Activated CD4-positive, alpha-beta T cell treated with anti-CD3 and anti-CD28 coated beads, Interleukin-2, amount 10 ng/mL, durations not matched to agents 7 days and 5 days (primary cell): ENCODE results near the gene RAB24. TPM values are rescaled to one million over a fixed set of nuclear protein-coding genes. Genes with fewer than 3 reads are reported as not detected.

Experiments used
- CTCF ChIA-PET: fragments of 350-600 bp; sonication (Branson Sonifier 250); formaldehyde crosslinking; loops from one replicate; lab custom pipeline; 2021; ENCODE audit warnings: antibody characterized with exemption; lab: Charles Lee
- POLR2A ChIA-PET: fragments of 350-600 bp; sonication (Branson Sonifier 250); formaldehyde crosslinking; loops from one replicate; lab custom pipeline; 2021; ENCODE audit warnings: antibody characterized with exemption; lab: Charles Lee
- DNase-seq: peaks from one replicate; pipeline ENCODE4 v3.0.0-alpha.2; 2020
- H3K27ac Mint-ChIP-seq: one replicate; pipeline ENCODE4 v1.8.0; 2021; ENCODE audit warnings: mild to moderate bottlenecking, moderate library complexity, mixed read lengths
- H3K27me3 Mint-ChIP-seq: one replicate; pipeline ENCODE4 v1.8.0; 2021; ENCODE audit warnings: mixed read lengths
- H3K36me3 Mint-ChIP-seq: one replicate; pipeline ENCODE4 v1.8.0; 2021; ENCODE audit warnings: low read depth, mixed read lengths
- H3K4me1 Mint-ChIP-seq: one replicate; pipeline ENCODE4 v1.8.0; 2021; ENCODE audit warnings: mixed read lengths
- H3K4me3 Mint-ChIP-seq: one replicate; pipeline ENCODE4 v1.8.0; 2021; ENCODE audit warnings: mild to moderate bottlenecking, moderate library complexity, mixed read lengths
- H3K9me3 Mint-ChIP-seq: one replicate; pipeline ENCODE4 v1.8.0; 2021; ENCODE audit warnings: mixed read lengths
- total RNA-seq, 2 experiments: library from RNA; stranded (reverse); gene quantifications; one replicate each; pipeline ENCODE4 v1.2.3, GENCODE V29; 2021

Gene RAB24
- total RNA-seq, 2 experiments from 2014 or later, result 28.3 to 34.4 TPM

GRCh38 chr5:177297922-177298321, 5.6 kb downstream of the RAB24 start:
- H3K36me3 Mint-ChIP-seq, result peaks cover 69% of the 10 kb centered on the region
- H3K4me1 Mint-ChIP-seq, result peaks cover 77% of the 10 kb centered on the region
- H3K27me3 Mint-ChIP-seq, result no peaks in the 10 kb centered on the region
- ChIA-PET CTCF (interaction anchor here (0.6 to 4.1 kb wide), 4 partner anchors 12 to 122 kb away, joined by 3 to 30 read pairs (median 6); no protein-coding TSS in a partner anchor), POLR2A (interaction anchor here (0.7 kb wide), 1 partner anchor 29 kb away, joined by 3 read pairs; no protein-coding TSS in a partner anchor)
- H3K4me3 Mint-ChIP-seq, result no peak overlapping the region
- no peak overlapping the region for H3K27ac Mint-ChIP-seq
- H3K9me3 Mint-ChIP-seq, result no peaks in the 10 kb centered on the region
- DNase-seq, result no peak

GRCh38 chr5:177296581-177296980, 6.9 kb downstream of the RAB24 start:
- DNase-seq, result no peak
- Mint-ChIP-seq H3K4me1 (peaks cover 68% of the 10 kb centered on the region), H3K27me3 (no peaks in the 10 kb centered on the region), H3K4me3 (peak overlapping the region; percentile 33), H3K36me3 (peaks cover 73% of the 10 kb centered on the region), H3K27ac (peak overlapping the region; percentile 76), H3K9me3 (no peaks in the 10 kb centered on the region)
- ChIA-PET POLR2A (interaction anchor here (0.7 kb wide), 1 partner anchor 11 kb away, joined by 3 read pairs; no protein-coding TSS in a partner anchor), CTCF (interaction anchor here (0.6 to 4.1 kb wide), 6 partner anchors 9 to 93 kb away, joined by 3 to 30 read pairs (median 6); no protein-coding TSS in a partner anchor)

- Mint-ChIP-seq H3K4me1 (peaks cover 62% of the 10 kb centered on the region), H3K36me3 (peaks cover 71% of the 10 kb centered on the region), H3K4me3 (no peak overlapping the region), H3K9me3 (no peaks in the 10 kb centered on the region), H3K27me3 (no peaks in the 10 kb centered on the region), H3K27ac (peak overlapping the region; percentile 76)
- no peak for DNase-seq
- ChIA-PET POLR2A (interaction anchor here (0.7 kb wide), 1 partner anchor 12 kb away, joined by 3 read pairs; no protein-coding TSS in a partner anchor), CTCF (interaction anchor here (0.6 to 4.1 kb wide), 7 partner anchors 9 to 94 kb away, joined by 3 to 30 read pairs (median 6); no protein-coding TSS in a partner anchor)
Observed at GRCh38 chr5:177295924-177296323, 7.6 kb downstream of the RAB24 start.

DNA sequence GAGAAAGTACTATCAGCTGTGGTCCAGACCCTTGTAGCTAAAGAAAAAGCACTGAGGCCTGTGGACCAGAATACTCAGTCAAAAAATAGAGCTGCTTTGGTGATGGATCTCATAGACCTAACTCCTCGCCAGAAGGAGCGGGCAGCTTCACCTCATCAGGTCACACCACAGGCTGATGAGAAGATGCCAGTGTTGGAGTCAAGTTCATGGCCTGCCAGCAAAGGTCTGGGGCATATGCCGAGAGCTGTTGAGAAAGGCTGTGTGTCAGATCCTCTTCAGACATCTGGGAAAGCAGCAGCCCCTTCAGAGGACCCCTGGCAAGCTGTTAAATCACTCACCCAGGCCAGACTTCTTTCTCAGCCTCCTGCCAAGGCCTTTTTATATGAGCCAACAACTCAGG, 8.9 kb downstream of the RAB24 start:
- peak overlapping the region; percentile 26 for H3K27ac Mint-ChIP-seq
- POLR2A ChIA-PET, result interaction anchor here (0.6 kb wide), 1 partner anchor 147 kb away, joined by 6 read pairs; no protein-coding TSS in a partner anchor
- H3K36me3 Mint-ChIP-seq, result peaks cover 68% of the 10 kb centered on the region

GRCh38 chr5:177293819-177294581, 9.5 kb downstream of the RAB24 start:
- DNase-seq, result no peak
- Mint-ChIP-seq H3K9me3 (no peaks in the 10 kb centered on the region), H3K27me3 (no peaks in the 10 kb centered on the region), H3K27ac (peak overlapping the region; percentile 26), H3K4me1 (peaks cover 46% of the 10 kb centered on the region), H3K4me3 (no peak overlapping the region), H3K36me3 (peaks cover 70% of the 10 kb centered on the region)
- POLR2A ChIA-PET, result interaction anchor here (0.6 kb wide), 1 partner anchor 146 kb away, joined by 6 read pairs; no protein-coding TSS in a partner anchor
- CTCF ChIA-PET, result interaction anchor here (1.1 to 2.4 kb wide), 4 partner anchors 10 to 181 kb away, joined by 3 to 8 read pairs (median 4); partner anchors contain the start of genes PRELID1 and RAB24

More for the DNA sequence above, 8.9 kb downstream of the RAB24 start:
- Mint-ChIP-seq H3K27me3 (no peaks in the 10 kb centered on the region), H3K4me3 (no peak overlapping the region), H3K4me1 (peaks cover 53% of the 10 kb centered on the region), H3K9me3 (no peaks in the 10 kb centered on the region)
- no peak for DNase-seq
- CTCF ChIA-PET, result interaction anchor here (1.2 to 2.4 kb wide), 4 partner anchors 9 to 181 kb away, joined by 4 to 8 read pairs (median 4); partner anchors contain the start of genes PRELID1 and RAB24

- no peak for DNase-seq
- H3K27me3 Mint-ChIP-seq, result no peaks in the 10 kb centered on the region
- H3K27ac Mint-ChIP-seq, result peak overlapping the region; percentile 50
- no peak overlapping the region for H3K4me3 Mint-ChIP-seq
- ChIA-PET POLR2A (no interaction called here), CTCF (no interaction called here)
- H3K36me3 Mint-ChIP-seq, result peaks cover 58% of the 10 kb centered on the region
- peaks cover 28% of the 10 kb centered on the region for H3K4me1 Mint-ChIP-seq
- no peaks in the 10 kb centered on the region for H3K9me3 Mint-ChIP-seq
Observed at GRCh38 chr5:177291735-177292134, 11.8 kb downstream of the RAB24 start.

GRCh38 chr5:177290816-177291596, 12.5 kb downstream of the RAB24 start:
- Mint-ChIP-seq H3K4me1 (peaks cover 25% of the 10 kb centered on the region), H3K27me3 (no peaks in the 10 kb centered on the region), H3K36me3 (peaks cover 55% of the 10 kb centered on the region), H3K27ac (no peak overlapping the region), H3K4me3 (no peak overlapping the region), H3K9me3 (no peaks in the 10 kb centered on the region)
- CTCF ChIA-PET, result interaction anchor here (0.5 to 0.6 kb wide), 2 partner anchors 165 to 1120 kb away, joined by 3 to 4 read pairs; no protein-coding TSS in a partner anchor
- DNase-seq, result no peak
- POLR2A ChIA-PET, result no interaction called here

DNA sequence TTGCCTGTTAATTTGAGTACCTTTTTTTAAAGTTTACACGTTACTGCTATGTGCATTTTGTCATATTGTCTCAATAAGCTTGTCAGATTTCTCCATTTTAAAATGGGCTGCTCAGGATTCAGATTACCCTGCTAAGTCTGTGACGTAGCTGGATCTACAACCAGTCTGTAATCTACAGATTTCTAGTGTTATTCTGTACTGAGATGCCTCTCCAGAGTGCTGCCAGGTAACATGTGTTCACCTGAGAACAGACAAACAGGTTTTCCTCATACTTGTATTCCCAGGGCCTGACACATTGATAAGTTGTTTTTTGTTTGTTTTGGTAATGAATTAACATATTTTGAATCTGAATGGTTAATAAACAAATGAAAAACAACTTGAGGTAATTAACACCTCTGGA, 15.3 kb downstream of the RAB24 start:
- H3K36me3 Mint-ChIP-seq, result peaks cover 43% of the 10 kb centered on the region
- H3K27ac Mint-ChIP-seq, result no peak overlapping the region
- DNase-seq, result no peak
- no peak overlapping the region for H3K4me3 Mint-ChIP-seq
- H3K9me3 Mint-ChIP-seq, result no peaks in the 10 kb centered on the region
- no peaks in the 10 kb centered on the region for H3K27me3 Mint-ChIP-seq
- ChIA-PET POLR2A (no interaction called here), CTCF (interaction anchor here (0.6 to 1.9 kb wide), 4 partner anchors 9 to 258 kb away, joined by 3 to 6 read pairs (median 3); no protein-coding TSS in a partner anchor)
- peaks cover 13% of the 10 kb centered on the region for H3K4me1 Mint-ChIP-seq

DNA sequence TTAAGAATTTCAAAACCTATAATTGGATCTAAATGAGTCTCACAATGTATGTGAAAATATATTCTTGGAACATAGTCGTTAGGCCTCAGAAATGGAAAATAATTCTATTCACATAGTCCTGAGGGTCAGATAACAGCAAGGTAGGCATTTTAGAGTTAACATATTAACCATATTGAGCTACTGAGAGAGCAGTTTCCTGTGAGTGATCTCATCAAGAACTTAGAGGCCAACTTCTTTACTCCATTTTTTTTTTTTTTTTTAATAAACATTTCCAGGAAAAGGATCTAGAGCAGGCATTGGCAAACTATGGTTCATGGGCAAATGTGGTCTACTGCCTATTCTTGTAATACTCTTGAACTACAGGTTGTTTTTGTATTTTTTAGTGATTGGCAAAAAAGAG, 26.6 kb downstream of the RAB24 start:
- H3K4me3 Mint-ChIP-seq, result no peak overlapping the region
- no peaks in the 10 kb centered on the region for H3K9me3 Mint-ChIP-seq
- peaks cover 60% of the 10 kb centered on the region for H3K36me3 Mint-ChIP-seq
- H3K4me1 Mint-ChIP-seq, result peaks cover 18% of the 10 kb centered on the region
- DNase-seq, result no peak
- ChIA-PET POLR2A (interaction anchor here (0.7 kb wide), 1 partner anchor 16 kb away, joined by 3 read pairs; no protein-coding TSS in a partner anchor), CTCF (interaction anchor here (0.6 kb wide), 3 partner anchors 20 to 330 kb away, joined by 3 to 5 read pairs (median 4); no protein-coding TSS in a partner anchor)
- peak overlapping the region; percentile 72 for H3K27ac Mint-ChIP-seq
- no peaks in the 10 kb centered on the region for H3K27me3 Mint-ChIP-seq

- POLR2A ChIA-PET, result no interaction called here
- Mint-ChIP-seq H3K27ac (no peak overlapping the region), H3K4me1 (peaks cover 18% of the 10 kb centered on the region), H3K36me3 (peaks cover 55% of the 10 kb centered on the region), H3K4me3 (no peak overlapping the region), H3K27me3 (no peaks in the 10 kb centered on the region), H3K9me3 (no peaks in the 10 kb centered on the region)
- DNase-seq, result no peak
- CTCF ChIA-PET, result interaction anchor here (0.7 to 0.8 kb wide), 2 partner anchors 115 to 909 kb away, joined by 3 to 5 read pairs; no protein-coding TSS in a partner anchor
Observed at GRCh38 chr5:177275883-177276282, 27.6 kb downstream of the RAB24 start.

- ChIA-PET POLR2A (no interaction called here), CTCF (interaction anchor here (0.5 to 1.4 kb wide), 5 partner anchors 8 to 1729 kb away, joined by 3 to 7 read pairs (median 3); no protein-coding TSS in a partner anchor)
- Mint-ChIP-seq H3K27me3 (no peaks in the 10 kb centered on the region), H3K36me3 (peaks cover 45% of the 10 kb centered on the region), H3K4me1 (peaks cover 1% of the 10 kb centered on the region), H3K27ac (no peak overlapping the region), H3K4me3 (no peak overlapping the region), H3K9me3 (no peaks in the 10 kb centered on the region)
- no peak for DNase-seq
Observed at GRCh38 chr5:177271113-177271512, 32.4 kb downstream of the RAB24 start.

DNA sequence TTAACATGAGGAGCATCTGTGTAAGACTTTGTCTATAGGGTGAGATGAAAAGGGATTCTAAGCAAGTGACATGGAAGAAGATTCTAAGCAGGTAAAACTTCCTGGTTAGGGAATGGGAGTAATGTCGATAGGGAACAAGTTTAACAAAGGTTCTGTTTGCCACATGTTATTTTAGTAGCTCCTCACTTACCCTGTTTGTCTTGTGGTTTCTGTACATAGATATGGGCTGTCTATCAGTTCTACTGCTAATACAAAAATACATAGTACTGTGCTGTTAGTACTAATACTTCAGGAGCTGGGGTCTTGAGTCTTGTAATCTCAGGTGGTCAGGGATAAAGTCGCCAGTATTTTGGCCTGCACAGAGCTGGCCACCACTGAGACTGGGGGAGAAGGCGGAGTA, 32.9 kb downstream of the RAB24 start:
- Mint-ChIP-seq H3K4me3 (no peak overlapping the region), H3K9me3 (no peaks in the 10 kb centered on the region), H3K4me1 (peaks cover 1% of the 10 kb centered on the region), H3K27ac (no peak overlapping the region), H3K36me3 (peaks cover 47% of the 10 kb centered on the region), H3K27me3 (no peaks in the 10 kb centered on the region)
- ChIA-PET CTCF (interaction anchor here (0.6 to 1.4 kb wide), 4 partner anchors 9 to 123 kb away, joined by 3 to 7 read pairs (median 4); no protein-coding TSS in a partner anchor), POLR2A (interaction anchor here (0.6 kb wide), 1 partner anchor 51 kb away, joined by 3 read pairs; no protein-coding TSS in a partner anchor)
- DNase-seq, result no peak
